GM19351 (cell line): ENCODE measurements around the gene ATP6AP1.

Experiments
- ATAC-seq: cut with Tn5 transposase; IDR thresholded peaks from one replicate; pipeline ENCODE4 v1.9.1; 2021; ENCODE audit warnings: mild to moderate bottlenecking, moderate library complexity; ENCODE audit not compliant: unreplicated experiment

The ATP6AP1 gene

DNA sequence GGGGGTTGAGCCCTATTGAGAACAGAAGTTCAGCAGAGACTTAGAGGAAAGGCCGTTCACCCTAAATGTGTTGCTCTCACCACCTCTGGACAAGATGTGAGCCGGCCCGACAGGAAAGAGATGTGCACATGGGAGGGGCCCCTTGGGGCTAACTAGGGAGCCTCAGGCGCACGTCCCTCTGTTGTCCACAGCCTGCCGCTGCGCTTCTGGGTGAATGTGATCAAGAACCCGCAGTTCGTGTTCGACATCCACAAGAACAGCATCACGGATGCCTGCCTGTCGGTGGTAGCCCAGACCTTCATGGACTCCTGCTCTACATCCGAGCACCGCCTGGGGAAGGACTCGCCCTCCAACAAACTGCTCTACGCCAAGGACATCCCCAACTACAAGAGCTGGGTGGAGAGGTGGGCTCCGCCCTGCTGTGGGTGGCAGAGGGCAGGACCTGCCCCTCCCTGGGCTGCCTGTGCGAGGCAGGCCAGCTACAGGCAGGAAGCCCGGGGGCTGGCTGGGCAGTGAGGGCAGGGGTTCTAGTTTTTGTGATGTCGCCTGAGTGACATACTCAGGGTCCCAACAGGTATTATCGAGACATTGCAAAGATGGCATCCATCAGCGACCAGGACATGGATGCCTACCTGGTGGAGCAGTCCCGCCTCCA lies 42.6 kb downstream of the ATP6AP1 start:
- no peak for ATAC-seq

DNA sequence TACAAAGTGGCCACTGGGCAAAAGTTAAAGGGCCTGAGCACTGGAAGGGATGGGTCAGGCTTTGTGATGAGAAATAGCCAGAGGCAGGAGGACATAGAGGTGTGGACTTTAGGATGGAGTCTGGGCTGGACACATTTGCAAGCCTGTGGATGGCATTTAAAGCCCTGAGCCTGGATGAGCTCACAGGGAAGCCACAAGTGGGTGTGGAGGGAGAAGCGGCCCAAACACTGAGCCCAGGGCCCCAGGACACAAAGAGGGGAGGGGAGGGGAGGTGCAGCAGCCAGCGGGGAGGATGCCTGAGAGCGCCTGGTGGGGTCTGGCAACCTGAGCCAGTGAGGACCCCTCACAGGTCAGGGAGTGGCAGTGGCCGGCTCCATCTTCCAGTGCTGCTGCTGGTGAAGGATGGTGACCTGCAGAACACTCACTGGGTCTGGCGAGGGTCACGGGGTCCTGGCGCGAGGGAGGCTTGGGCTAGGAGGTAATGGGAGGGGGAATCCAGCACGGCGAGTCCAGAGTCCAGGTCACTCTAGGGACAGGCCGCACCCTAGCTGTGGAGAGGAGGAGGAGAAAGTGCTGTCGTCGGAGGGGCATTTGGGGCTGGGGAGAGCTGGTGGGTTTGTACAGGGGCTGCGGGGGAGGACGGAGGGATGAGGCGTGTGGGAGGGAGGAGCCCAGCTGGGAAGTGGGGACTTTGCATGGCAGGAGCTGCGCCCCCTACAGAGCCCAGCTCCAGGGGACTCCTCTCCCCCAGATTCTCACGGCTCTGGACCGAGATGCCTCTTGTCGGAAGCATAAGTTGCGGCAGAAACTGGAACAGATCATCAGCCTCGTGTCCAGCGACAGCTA lies 43.6 kb downstream of the ATP6AP1 start:
- ATAC-seq, result no peak

DNA sequence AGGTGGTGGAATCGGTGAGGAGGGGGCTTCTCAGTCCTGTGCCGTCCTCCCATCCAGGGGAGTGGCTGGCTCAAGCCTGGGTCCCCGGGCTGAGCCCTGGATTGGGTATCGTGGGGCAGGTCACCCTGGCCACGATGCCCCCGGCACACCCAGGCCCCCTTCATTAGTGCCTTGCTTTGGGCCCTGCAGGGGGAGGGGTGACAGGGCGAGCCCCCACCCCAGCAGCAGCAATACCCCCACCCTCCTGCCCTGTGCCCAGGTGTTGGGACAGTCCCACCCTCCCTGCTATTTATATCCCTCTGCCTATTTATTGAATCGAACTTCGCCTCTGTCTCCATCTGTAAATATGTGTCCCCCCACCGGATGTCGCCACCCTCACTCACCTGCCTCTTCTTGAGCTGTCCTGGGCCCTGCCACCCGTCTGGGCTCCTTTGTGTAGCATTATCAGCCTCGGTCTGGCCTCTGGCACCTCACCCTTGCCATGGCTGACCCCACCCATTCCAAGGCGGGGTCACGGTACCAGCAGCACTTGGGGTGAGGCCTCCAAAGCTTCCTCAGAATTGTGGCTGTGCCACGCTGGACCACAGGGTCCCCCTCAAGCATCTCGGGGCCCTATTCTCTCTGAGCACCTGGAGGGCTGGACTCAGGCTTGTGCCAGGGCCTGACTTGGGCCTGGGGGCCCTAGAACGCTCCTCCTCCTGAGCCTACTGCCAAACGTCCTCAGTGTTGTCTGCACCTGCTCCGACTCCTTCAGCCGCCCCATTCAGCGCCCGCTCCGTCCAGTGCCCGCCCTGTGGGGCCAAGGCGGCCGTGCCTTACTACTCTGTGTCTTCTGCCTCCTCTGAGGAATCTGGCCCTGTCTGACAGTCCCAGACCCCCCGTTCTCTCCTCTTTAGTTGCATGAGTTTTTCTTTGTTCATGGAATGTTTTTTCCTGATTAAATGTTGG lies 44.5 kb downstream of the ATP6AP1 start:
- ATAC-seq, result no peak

DNA sequence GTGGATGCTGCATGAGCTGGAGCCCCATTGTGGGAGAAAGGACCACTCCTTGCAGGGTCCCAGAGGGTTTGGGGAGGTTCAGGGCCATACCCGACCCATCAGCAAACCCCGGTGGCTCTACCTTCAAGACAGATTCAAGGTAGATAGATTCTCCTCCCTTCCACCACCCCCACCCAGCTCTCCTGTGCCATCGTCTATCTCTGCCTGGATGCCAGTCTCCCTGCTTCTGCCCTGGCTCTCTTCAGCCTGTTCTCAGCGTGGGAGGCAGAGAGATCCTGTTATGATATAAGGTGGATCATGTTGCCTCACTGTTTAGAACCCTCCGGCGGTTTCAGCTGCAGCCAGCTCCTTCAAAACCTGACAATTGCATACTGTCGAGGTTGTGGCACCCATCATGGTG lies 45.2 kb downstream of the ATP6AP1 start:
- ATAC-seq, result no peak

DNA sequence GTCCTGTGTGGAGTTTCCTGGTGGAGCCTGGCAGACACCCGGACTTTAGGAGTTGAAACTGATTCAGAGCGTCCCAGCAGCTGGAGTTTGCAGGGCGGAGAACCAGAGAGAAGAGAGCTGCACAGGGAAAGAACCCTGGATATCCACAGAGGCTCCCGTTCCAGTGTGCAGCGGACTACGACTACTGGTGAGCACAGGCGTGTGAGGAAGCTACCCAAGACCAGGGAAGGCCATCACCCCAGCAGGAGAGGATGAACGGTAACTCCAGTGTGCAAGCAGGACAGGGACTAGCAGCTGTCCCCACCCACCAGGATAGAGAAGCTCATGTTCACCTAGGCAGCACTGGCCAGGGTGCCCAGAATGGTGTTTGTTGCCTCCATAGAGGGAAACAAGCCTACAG lies 48.3 kb downstream of the ATP6AP1 start:
- no peak for ATAC-seq

DNA sequence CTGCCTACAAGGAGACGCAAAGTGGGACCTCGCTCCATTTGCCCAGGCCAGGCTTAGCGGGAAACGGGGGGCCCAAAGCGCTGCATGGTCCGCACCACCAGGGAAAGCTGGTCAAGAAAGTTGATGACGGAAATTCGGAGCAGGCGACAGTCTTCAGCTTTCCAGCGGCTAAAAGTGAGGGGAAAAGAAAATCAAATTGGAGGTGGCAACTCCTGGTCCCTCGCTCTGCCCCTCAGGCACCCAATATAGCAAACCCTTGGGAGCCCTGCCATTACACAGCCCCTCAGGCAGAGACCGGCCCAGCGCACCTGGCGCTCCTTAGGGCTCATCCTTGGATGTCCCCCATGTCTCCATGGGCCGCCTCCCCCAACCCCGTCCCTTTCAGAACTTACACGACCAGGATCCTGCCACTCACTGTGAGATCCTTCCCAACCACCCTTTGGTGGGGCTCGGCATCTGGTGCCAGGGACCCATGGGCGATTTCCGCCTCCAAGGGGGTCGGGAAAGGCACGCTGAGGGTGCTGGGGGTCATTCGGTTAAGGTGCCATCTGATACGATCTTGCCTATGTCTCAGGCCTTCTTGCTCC lies 49.5 kb downstream of the ATP6AP1 start:
- no peak for ATAC-seq

DNA sequence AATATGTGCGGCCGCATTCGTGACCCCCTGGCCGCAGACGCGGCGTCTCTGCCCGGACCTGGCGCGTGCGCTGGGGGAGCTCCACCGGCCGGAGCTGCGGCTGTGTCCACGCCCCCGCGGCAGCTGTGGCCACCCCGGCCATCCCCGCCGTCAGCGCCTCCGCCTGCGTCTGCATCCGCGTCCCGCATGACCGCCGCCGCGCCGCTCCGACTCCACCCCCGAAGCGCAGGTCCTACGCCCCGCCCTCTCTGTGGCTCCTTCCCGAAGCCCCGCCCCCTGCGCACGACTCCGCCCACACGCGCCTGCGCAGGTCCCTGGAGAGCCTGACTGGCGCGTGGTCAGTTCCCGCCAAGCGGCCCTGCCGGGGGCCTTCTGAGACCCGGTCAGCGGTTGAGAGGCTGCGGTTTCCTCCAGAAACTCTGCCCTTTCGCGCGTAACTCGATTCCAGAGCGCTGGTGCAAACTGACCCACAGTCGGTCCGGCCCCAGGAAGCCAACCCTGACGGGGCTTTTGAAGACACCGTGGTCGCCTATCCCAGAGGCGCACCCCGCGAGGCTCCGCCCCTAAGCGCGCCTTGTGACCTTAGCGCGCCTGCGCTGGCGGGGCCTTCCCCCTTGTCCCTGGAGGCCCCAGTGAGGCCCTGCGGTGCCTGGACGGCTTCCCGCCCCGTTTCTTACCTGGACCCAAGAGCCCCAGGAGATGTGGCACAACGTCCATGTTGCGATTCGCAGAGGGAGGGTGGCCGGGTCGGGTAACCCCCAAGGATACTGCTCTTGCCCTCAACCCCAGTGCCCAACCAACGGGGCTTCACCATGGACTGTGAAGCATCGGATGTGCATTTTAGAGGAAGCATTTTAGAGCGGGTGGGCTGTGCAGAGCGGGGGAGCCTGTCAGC lies 50.5 kb downstream of the ATP6AP1 start, which contains the start of gene LAGE3:
LAGE3 (minus strand) TSS at position 554 of the 895 bp plus-strand sequence; CDS start at position 188, 366 bp downstream.
- peak; percentile 83 for ATAC-seq

DNA sequence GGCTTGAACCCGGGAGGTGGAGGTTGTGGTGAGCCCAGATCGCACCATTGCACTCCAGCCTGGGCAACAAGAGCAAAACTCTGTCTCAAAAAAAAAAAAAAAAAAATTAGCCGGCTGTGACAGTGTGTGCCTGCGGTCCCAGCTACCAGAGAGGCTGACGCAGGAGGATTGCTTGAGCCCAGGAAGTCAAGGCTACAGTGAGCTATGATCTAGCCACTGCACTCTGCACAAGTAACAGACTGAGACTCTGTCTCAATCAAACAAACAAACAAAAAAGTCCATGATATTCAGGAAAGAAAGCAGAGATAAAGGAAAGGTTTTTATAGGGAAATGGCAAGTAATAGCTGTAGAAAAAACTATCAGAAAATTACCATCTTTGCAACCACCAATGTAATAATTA lies 52.7 kb downstream of the ATP6AP1 start:
- no peak for ATAC-seq

DNA sequence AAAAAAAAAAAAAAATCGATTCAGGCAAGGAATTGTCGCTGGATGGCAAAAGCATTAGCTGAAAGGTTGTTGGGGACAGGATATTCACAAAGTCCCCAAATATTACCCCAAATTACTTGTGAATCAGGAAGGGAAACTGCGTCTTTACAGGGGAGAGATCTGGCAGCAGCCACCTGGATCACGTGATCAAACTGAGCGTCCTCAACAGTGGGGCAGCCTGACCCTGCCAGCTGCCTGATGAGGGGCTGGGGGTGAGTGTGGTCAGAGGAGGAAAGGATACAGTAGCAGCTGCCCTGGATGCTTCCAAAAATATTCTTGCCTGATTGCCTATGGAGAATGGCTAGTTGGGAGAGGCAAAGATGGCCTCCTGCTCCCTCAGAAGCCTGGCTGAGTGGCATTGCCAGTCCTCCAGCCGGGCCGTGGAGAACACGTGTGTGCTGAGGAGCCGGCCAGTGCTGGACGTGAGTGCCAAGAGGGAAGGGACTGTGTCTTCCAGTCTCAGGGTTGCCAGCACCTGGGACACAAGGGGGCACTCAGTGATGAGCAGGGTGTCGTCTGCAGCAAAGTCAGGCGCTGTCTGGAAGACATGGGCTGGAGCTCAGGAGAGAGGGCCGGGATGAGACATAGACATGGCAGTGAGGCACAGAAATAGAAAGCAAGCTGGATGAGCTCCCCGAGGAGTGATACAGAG lies 53.6 kb downstream of the ATP6AP1 start:
- no peak for ATAC-seq

DNA sequence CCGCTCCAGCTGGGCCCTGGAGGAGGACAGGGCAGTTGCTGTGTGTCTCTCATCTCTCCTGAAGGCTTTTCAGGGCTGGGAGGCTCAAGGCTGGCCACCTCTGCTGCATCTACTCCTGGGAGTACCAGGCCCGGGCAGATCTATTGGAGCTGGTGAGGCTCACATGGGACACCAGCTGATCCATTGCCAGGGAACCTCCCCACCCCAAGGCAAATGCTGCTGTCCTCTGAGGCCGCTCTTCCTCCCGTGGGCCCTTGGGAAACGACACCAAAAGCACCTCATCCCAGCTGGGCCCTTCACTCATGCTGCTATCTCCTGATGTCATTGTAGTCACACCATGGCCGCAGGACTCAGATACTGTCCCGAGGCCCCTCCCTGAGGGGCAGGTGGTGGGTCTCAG lies 54.3 kb downstream of the ATP6AP1 start:
- no peak for ATAC-seq

DNA sequence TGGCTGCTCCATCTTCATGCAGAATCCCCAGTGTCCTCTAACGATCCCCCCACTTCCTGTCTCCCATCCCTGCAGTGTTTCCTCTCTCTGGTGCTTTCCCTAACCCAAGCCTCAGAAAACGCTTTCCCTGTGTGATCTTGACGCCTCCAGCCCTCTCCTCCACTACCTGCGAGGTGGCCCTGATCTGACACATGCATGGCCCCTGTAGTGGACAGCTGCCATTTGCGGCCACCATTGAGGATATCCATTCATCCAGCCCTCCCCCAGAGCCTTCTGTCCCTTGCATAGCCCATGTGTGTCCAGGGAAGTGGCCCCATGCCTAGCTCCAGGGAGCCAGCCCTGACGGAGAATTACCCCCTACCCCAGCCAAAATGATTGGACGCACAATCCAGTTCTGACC lies 54.8 kb downstream of the ATP6AP1 start:
- no peak for ATAC-seq

DNA sequence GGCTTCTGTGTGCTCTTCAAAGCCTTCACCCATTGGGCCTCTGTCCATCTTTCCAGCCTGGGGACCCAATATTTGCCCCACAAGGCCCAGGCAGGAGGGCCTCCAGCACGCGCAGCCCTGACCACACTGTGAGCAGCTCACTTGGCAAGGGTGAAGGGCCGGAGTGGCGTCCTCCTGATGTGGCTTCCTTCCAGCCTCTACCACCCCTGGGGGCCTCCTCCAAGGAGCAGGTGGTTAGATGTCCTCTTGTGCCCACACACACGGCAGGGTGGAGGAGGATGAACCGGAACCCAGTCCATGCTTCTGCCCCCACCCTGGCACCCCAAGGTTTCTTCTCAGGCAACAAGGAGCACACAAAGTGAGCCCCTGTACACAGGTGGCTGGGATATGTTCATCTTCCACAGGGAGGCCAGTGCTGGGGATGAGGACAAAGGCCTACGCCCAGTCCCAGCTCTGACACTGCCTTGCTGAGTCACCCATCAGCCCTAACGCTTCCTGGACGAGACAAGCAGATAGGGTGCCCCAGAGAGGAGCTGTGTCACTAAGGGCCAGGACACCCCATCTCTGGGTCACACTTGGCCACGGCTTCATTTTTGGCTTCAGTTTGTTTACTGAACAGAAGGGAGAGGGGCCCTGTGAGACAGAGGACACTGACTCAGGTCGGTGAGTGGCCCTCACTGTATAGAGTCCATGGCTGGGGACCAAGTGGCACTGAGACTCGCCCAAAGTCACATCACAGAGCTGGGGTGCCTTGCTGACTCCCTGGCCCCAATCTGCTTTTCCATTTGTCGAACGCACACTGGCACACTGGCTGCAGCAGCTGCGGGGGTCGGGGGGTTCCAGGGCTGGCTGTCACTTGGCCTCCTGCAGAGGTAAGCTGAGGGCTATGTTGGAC lies 56.0 kb downstream of the ATP6AP1 start:
- no peak for ATAC-seq

DNA sequence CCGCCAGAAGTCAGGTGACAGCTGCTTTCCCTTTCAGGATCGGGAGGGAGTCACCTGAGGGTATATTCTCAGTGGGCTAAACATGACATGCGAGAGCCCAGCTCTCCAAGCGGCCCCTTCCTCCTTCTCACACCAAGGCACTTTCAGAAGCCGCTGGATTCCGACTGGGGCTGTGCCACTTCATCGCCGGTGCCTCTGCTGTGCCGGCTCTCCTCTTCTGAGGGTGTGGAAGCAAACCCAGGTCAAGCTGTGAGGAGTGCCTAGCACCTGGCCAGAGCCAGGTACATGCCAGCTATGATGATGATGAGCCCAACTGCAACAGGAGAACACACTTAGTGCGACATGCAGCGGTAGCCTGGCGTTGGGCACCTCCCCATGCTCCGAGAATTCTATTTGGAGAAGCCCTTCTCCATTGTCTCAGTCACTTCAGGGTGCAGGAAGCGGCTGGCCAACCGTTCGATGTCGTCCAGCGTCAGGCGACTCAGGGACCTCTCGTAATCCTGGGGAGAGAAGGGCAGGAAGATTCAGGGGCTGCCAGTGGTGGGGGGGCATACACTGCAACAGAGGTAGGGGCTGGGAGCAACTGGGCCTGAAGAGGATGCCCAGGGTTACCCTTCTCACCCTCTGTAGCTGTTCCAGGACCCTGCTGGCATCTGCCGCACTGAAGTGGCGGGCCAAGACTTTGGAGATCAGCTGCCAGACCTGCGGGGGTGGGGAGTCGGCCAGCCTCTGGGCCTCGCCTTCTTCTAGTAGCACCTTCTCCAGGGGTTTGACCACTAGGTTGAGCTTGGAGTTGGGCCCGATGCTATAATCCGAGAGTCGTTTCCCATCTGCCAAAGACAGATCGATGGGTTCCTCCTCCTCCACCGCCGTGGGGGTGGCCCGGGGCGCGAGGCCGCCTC lies 56.9 kb downstream of the ATP6AP1 start:
- ATAC-seq, result no peak

DNA sequence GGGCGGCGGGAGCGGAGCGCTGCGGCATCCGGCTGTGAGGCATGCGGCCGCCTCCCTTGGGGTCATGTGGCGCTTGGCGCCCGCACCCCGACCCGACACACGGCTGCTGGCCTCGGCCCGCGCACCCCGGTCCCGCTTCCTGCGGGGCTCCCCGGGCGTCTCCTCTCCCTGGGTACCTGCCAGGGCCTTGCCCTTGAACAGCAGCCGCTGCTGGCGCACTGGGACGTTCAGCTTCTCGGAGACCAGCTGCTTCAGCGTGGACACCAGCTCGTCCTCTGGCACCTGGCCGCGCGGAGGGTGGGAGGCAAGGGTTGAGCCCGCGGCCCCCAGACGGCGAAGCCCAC lies 57.5 kb downstream of the ATP6AP1 start:
- ATAC-seq, result no peak
